ENCODE measurements around the gene LRIT3. TPM values are rescaled to one million over a fixed set of nuclear protein-coding genes. Genes with fewer than 3 reads are reported as not detected.

LRIT3 gene
- total and polyA plus RNA-seq, 2 of the 8 experiments (the other 6 are each of a cell fraction or from before 2014, with no cell fraction given) = 0.11 TPM; not detected in 1

GRCh38 chr4:109821185-109821584, 26.7 kb upstream of the LRIT3 start:
- DNase-seq (ENCODE audit: low read depth in 1 of 2, low spot score in 2 of 2) (no peak), FAIRE-seq (no peak)
- no peak overlapping the region for H2AK5ac ChIP-seq (ENCODE audit: low read depth, low read length)
- peaks cover 10 to 85% (median 45%) of the 10 kb centered on the region in 4 experiments for H3K36me3 ChIP-seq (ENCODE audit: control insufficient read depth in 2 of 4, insufficient read depth in 4 of 4, low read length in 3 of 4)
- H2BK15ac ChIP-seq (ENCODE audit: low read length) = no peak overlapping the region
- no peak overlapping the region for H3K4ac ChIP-seq (replicated peaks; ENCODE audit: insufficient read length, low read depth, low read length)
- H2AFZ ChIP-seq (ENCODE audit: low read length) = no peak overlapping the region
- H2BK20ac ChIP-seq (ENCODE audit: low read length) = no peak overlapping the region
- no peak overlapping the region for H3K14ac ChIP-seq (ENCODE audit: insufficient read length)
- H4K5ac ChIP-seq (ENCODE audit: insufficient read length, low read depth, low read length) = no peak overlapping the region
- H2BK120ac ChIP-seq (replicated peaks; ENCODE audit: low read depth, low read length) = no peak overlapping the region
- H4K20me1 ChIP-seq (replicated peaks in 1 of 2; ENCODE audit: control insufficient read depth in 1 of 2, insufficient read depth in 2 of 2, low read length in 2 of 2) = peaks cover 0 to 2% of the 10 kb centered on the region in 2 experiments
- no peak overlapping the region for H4K8ac ChIP-seq (ENCODE audit: extremely low read depth, insufficient read depth, low read length)
- no peaks in the 10 kb centered on the region; a peak in 1 of 7 replicates for H3K4me1 ChIP-seq (replicated peaks in 1 of 4; ENCODE audit: control insufficient read depth in 3 of 4, insufficient read depth in 4 of 4, low read length in 3 of 4)
- H4K91ac ChIP-seq (replicated peaks; ENCODE audit: insufficient read length, low read length) = no peak overlapping the region
- ChIA-PET POLR2A (ENCODE audit: partially characterized antibody) (interaction anchor here (0.7 kb wide), 1 partner anchor 264 kb away, joined by 3 read pairs; no protein-coding TSS in a partner anchor), CTCF (ENCODE audit: partially characterized antibody) (no interaction called here)
- no peak overlapping the region for H3K23ac ChIP-seq (ENCODE audit: insufficient read length)
- no peak overlapping the region for H2BK12ac ChIP-seq (ENCODE audit: low read depth, low read length)
- H3K9me3 ChIP-seq (ENCODE audit: insufficient read depth in 2 of 2, low read depth in 1 of 2, low read length in 1 of 2) = no peaks in the 10 kb centered on the region
- H3K4me3 ChIP-seq (ENCODE audit: extremely low read depth in 1 of 4, insufficient read depth in 2 of 4, low read depth in 3 of 4, low read length in 4 of 4) = no peak overlapping the region
- no peak overlapping the region for H3K27ac ChIP-seq (ENCODE audit: low read depth, low read length)
- H3K27me3 ChIP-seq (replicated peaks in 1 of 4; ENCODE audit: control insufficient read depth in 3 of 4, extremely low read depth in 1 of 4, insufficient read depth in 3 of 4, low read length in 3 of 4) = no peaks in the 10 kb centered on the region
- H3K4me2 ChIP-seq (ENCODE audit: insufficient read depth in 1 of 2, low read depth in 2 of 2, low read length in 2 of 2) = no peak overlapping the region
- WGBS, 2 experiments (ENCODE audit: extremely low coverage in 1 of 2, insufficient coverage in 1 of 2, insufficient read length in 1 of 2, insufficient replicate concordance in 2 of 2, low coverage in 1 of 2, low lambda C conversion rate in 2 of 2, missing lambda C conversion rate in 1 of 2) = 93% methylated on average over 2 of the region's 2 CpGs; no CpG with 5 or more reads in 1 of the 2 experiments
- peaks cover 8 to 50% of the 10 kb centered on the region in 2 experiments for H3K79me2 ChIP-seq (ENCODE audit: control insufficient read depth in 1 of 2, insufficient read depth in 2 of 2, low read length in 2 of 2)
- H2BK5ac ChIP-seq (ENCODE audit: low read depth, low read length) = no peak overlapping the region
- H3K18ac ChIP-seq (ENCODE audit: extremely low read depth, low read length) = no peak overlapping the region
- H3K9ac ChIP-seq (replicated peaks in 1 of 4; ENCODE audit: extremely low read depth in 1 of 4, low read depth in 3 of 4, low read length in 3 of 4) = no peak overlapping the region
- H3K79me1 ChIP-seq (ENCODE audit: low read depth, low read length) = peaks cover 3% of the 10 kb centered on the region
- no peak overlapping the region for H3K56ac ChIP-seq (replicated peaks; ENCODE audit: insufficient read length, low read depth, low read length)
- H3K23me2 ChIP-seq (ENCODE audit: low read depth, low read length) = peaks cover 3% of the 10 kb centered on the region
- TF ChIP-seq JUND (IDR thresholded peaks at IDR 0.05; ENCODE audit: low read length) (no peak), HDAC6 (IDR thresholded peaks at IDR 0.05; ENCODE audit: low read depth, low read length) (no peak), SRF (IDR thresholded peaks at IDR 0.05; ENCODE audit: low read depth, low read length) (no peak), CBX5 (IDR thresholded peaks at IDR 0.05; ENCODE audit: low read depth, low read length) (no peak), PHF8 (conservative IDR thresholded peaks at IDR 0.05; ENCODE audit: low read depth, low read length) (no peak), RAD21 (IDR thresholded peaks at IDR 0.05 in 1 of 2, conservative IDR thresholded peaks at IDR 0.05 in 1 of 2; ENCODE audit: low read depth in 2 of 2, low read length in 2 of 2) (no peak), EZH2 (IDR thresholded peaks at IDR 0.05; ENCODE audit: low read depth, low read length, severe bottlenecking) (no peak)

All from H1 (cell line).